HepG2 (cell line): ENCODE data around the gene ACE. TPM values are rescaled to one million over a fixed set of nuclear protein-coding genes. Genes with fewer than 3 reads are reported as not detected.

ENCODE experiments used
- CCDC6 ChIP-seq: sonication (generic); formaldehyde crosslinking; IDR thresholded peaks from 2 replicates; pipeline ENCODE4 v1.8.1; 2022; ENCODE audit warnings: mild to moderate bottlenecking, missing genetic modification reagents, moderate library complexity
- MAFF ChIP-seq: IDR thresholded peaks from 2 replicates; pipeline ENCODE4 v1.6.1; 2011; ENCODE audit warnings: low read depth, low read length, improper control_type of control experiment
- MBD4 ChIP-seq: IDR thresholded peaks from 2 replicates; pipeline ENCODE4 v1.6.1; 2012; ENCODE audit warnings: low read length, inconsistent platforms, borderline replicate concordance
- MTF2 ChIP-seq: sonication (generic); formaldehyde crosslinking; IDR thresholded peaks from 2 replicates; pipeline ENCODE4 v1.5.0; 2020; ENCODE audit warnings: missing genetic modification reagents, borderline replicate concordance
- PATZ1 ChIP-seq: sonication (generic); formaldehyde crosslinking; IDR thresholded peaks from 2 replicates; pipeline ENCODE4 v1.4.0; 2020; ENCODE audit warnings: missing genetic modification reagents
- RAD21 ChIP-seq: fragments of 450-650 bp; formaldehyde crosslinking; IDR thresholded peaks from 2 replicates; pipeline ENCODE4 v1.5.0; 2020; ENCODE audit warnings: mild to moderate bottlenecking
- SNAI1 ChIP-seq: sonication (generic); formaldehyde crosslinking; IDR thresholded peaks from 2 replicates; pipeline ENCODE4 v1.5.0; 2020; ENCODE audit warnings: mild to moderate bottlenecking, missing genetic modification reagents, borderline replicate concordance
- TOE1 ChIP-seq: sonication (generic); formaldehyde crosslinking; IDR thresholded peaks from 2 replicates; pipeline ENCODE4 v1.4.0; 2020; ENCODE audit warnings: mild to moderate bottlenecking, missing genetic modification reagents
- UBTF ChIP-seq: sonication (generic); formaldehyde crosslinking; IDR thresholded peaks from 2 replicates; pipeline ENCODE4 v1.4.0; 2020; ENCODE audit warnings: mild to moderate bottlenecking, missing genetic modification reagents
- ZMAT3 ChIP-seq: sonication (generic); formaldehyde crosslinking; conservative IDR thresholded peaks from 2 replicates; pipeline ENCODE4 v1.7.0; 2021; ENCODE audit warnings: missing genetic modification reagents
- ZNF17 ChIP-seq: sonication (generic); formaldehyde crosslinking; IDR thresholded peaks from 2 replicates; pipeline ENCODE4 v1.5.0; 2020; ENCODE audit warnings: mild to moderate bottlenecking, missing genetic modification reagents
- ZNF407 ChIP-seq: sonication (generic); formaldehyde crosslinking; IDR thresholded peaks from one replicate; pipeline ENCODE4 v1.5.1; 2020; ENCODE audit warnings: mild to moderate bottlenecking, missing genetic modification reagents; ENCODE audit errors: not compliant biosample characterization
- ZNF589 ChIP-seq: sonication (generic); formaldehyde crosslinking; conservative IDR thresholded peaks from 2 replicates; pipeline ENCODE4 v1.8.0; 2022; ENCODE audit warnings: mild to moderate bottlenecking, moderate library complexity, missing genetic modification reagents
- ZNF709 ChIP-seq: sonication (generic); formaldehyde crosslinking; IDR thresholded peaks from 2 replicates; pipeline ENCODE4 v1.5.0; 2020; ENCODE audit warnings: mild to moderate bottlenecking, missing genetic modification reagents
- ZNF737 ChIP-seq: sonication (generic); formaldehyde crosslinking; IDR thresholded peaks from 2 replicates; pipeline ENCODE4 v1.5.0; 2020; ENCODE audit warnings: missing genetic modification reagents, mild to moderate bottlenecking, borderline replicate concordance
- ZNF747 ChIP-seq: sonication (generic); formaldehyde crosslinking; IDR thresholded peaks from 2 replicates; pipeline ENCODE4 v1.8.1; 2023; ENCODE audit warnings: missing genetic modification reagents, mild to moderate bottlenecking, borderline replicate concordance
- ZNF782 ChIP-seq: sonication (generic); formaldehyde crosslinking; IDR thresholded peaks from 2 replicates; pipeline ENCODE4 v1.4.0; 2020; ENCODE audit warnings: missing genetic modification reagents, mild to moderate bottlenecking, borderline replicate concordance
- polyA plus RNA-seq, 8 experiments: library from polyadenylated mRNA; depleted of rRNA in 3 of 8; stranded (reverse) in 7 of 8; unstranded in 1 of 8; fragments of >200 nt; fragmentation: Illumina TruSeq in 4 of 8; extraction: Trizol in 4 of 8; gene quantifications; 2 replicates each; pipeline versions ENCODE4 v1.2.1 to v1.2.3, GENCODE V29; 2011 to 2016; ENCODE audit warnings: low read depth in 4 of 8, missing spikeins in 1 of 8, mixed read lengths in 1 of 8; ENCODE audit not compliant: insufficient read depth in 1 of 8
- total RNA-seq, 5 experiments: library from RNA; depleted of rRNA; stranded (reverse); fragments of >200 nt; fragmentation: Illumina TruSeq; extraction: Trizol; gene quantifications; 2 replicates each; pipeline ENCODE4 v1.2.3, GENCODE V29; 2016; ENCODE audit warnings: low read depth in 1 of 5

ACE gene
- total and polyA plus RNA-seq, 2 of the 13 experiments (the other 11 are each of a cell fraction or from before 2014, with no cell fraction given) = 0.08 to 0.13 TPM

GRCh38 chr17:63497708-63498483 lies 21.0 kb downstream of the ACE start (continued):
- TF ChIP-seq PATZ1 (CRISPR knock-in tag) (peak; percentile 23; the same call in 1 of the 2 replicates), CCDC6 (no peak), ZMAT3 (CRISPR knock-in tag) (no peak), MAFF (no peak), ZNF17 (no peak), ZNF782 (CRISPR knock-in tag) (0 out of 2 replicates have a peak, but pooled peaks have one; percentile 53), MTF2 (CRISPR knock-in tag) (peak; percentile 27; the same call in 1 of the 2 replicates), ZNF747 (CRISPR knock-in tag) (no peak), UBTF (CRISPR knock-in tag) (peak; percentile 27; the same call in 1 of the 2 replicates), ZNF407 (CRISPR knock-in tag) (no peak), RAD21 (CRISPR knock-in tag) (peak; percentile 57), ZNF737 (no peak), ZNF709 (CRISPR knock-in tag) (no peak), ZNF589 (CRISPR knock-in tag) (no peak), TOE1 (CRISPR knock-in tag) (no peak), MBD4 (no peak), SNAI1 (CRISPR knock-in tag) (no peak)
